Panc1 (cell line): ENCODE measurements around the gene GLIPR1. TPM values are rescaled to one million over a fixed set of nuclear protein-coding genes. Genes with fewer than 3 reads are reported as not detected.

Source experiments
- ATAC-seq: fragments of 200-7000 bp; cut with Tn5 transposase; 2 replicates; pipeline ENCODE4 v1.9.1; 2020; ENCODE audit warnings: mild to moderate bottlenecking, moderate library complexity
- BruUV-seq: library from RNA; stranded (reverse); fragments of 400-500 nt; replicated peaks from 2 replicates; lab custom pipeline; 2021; lab: Mats Ljungman, UMichigan
- CTCF ChIA-PET: fragments of 300-600 bp; sonication (Branson Sonifier 250); formaldehyde crosslinking; loops from one replicate; lab custom pipeline; 2022; ENCODE audit warnings: antibody characterized with exemption; lab: Charles Lee
- POLR2A ChIA-PET: fragments of 300-600 bp; sonication (Branson Sonifier 250); formaldehyde crosslinking; loops from one replicate; lab custom pipeline; 2022; ENCODE audit warnings: antibody characterized with exemption; lab: Charles Lee
- DNase-seq: peaks from one replicate; pipeline ENCODE4 v3.0.0-alpha.2; 2010; ENCODE audit warnings: low read depth, low spot score
- H3K27ac ChIP-seq: 2 replicates; pipeline ENCODE4 v1.5.1; 2011; ENCODE audit warnings: mild to moderate bottlenecking, low read length, inconsistent platforms
- H3K27me3 ChIP-seq: fragments of 200-500 bp; sonication (Bioruptor generic); 2 replicates; pipeline ENCODE4 v1.6.0; 2014; ENCODE audit warnings: low read length, inconsistent platforms; ENCODE audit not compliant: control insufficient read depth, insufficient read depth
- H3K36me3 ChIP-seq: fragments of 200-500 bp; sonication (Bioruptor generic); 2 replicates; pipeline ENCODE4 v1.5.1; 2014; ENCODE audit warnings: inconsistent platforms, mild to moderate bottlenecking, low read length, moderate library complexity; ENCODE audit not compliant: control insufficient read depth, insufficient read depth
- H3K4me1 ChIP-seq: 2 replicates; pipeline ENCODE4 v1.5.1; 2011; ENCODE audit warnings: inconsistent platforms, mild to moderate bottlenecking, low read length, moderate library complexity; ENCODE audit not compliant: control insufficient read depth, insufficient read depth
- H3K4me3 ChIP-seq, 2 experiments: 2 replicates each; pipeline ENCODE4 v1.5.1; 2011 to 2012; ENCODE audit warnings: low read depth in 2 of 2, low read length in 2 of 2, mild to moderate bottlenecking in 2 of 2, inconsistent platforms in 1 of 2, moderate library complexity in 1 of 2
- H3K9me3 ChIP-seq: fragments of 200-500 bp; sonication (Bioruptor generic); 2 replicates; pipeline ENCODE4 v1.5.1; 2014; ENCODE audit warnings: low read depth, mild to moderate bottlenecking, inconsistent platforms, low read length, moderate library complexity; ENCODE audit not compliant: control insufficient read depth, insufficient read depth
- POLR2AphosphoS5 ChIP-seq: IDR thresholded peaks from 2 replicates; pipeline ENCODE4 v1.6.1; 2012; ENCODE audit warnings: mild to moderate bottlenecking, low read depth, low read length, moderate library complexity
- SIN3A ChIP-seq: IDR thresholded peaks from 2 replicates; pipeline ENCODE4 v1.6.1; 2012; ENCODE audit warnings: low read depth, mild to moderate bottlenecking, low read length, moderate library complexity, borderline replicate concordance; ENCODE audit not compliant: insufficient read depth
- TCF7L2 ChIP-seq: IDR thresholded peaks from 2 replicates; pipeline ENCODE4 v1.6.1; 2011; ENCODE audit warnings: mild to moderate bottlenecking, low read depth, low read length, inconsistent platforms
- in situ Hi-C: cut with HindIII; loops from 2 replicates; pipeline ENCODE4 v1.10.0; 2016; ENCODE audit warnings: low sequenced_read_pairs, low pct_unique_long_range_greater_than_20kb
- intact Hi-C: fragments of 100-400 bp; cut with micrococcal nuclease; formaldehyde crosslinking; loops from one replicate; pipeline ENCODE4 v1.10.0; 2022; ENCODE audit not compliant: unreplicated experiment
- total RNA-seq: library from RNA; stranded (reverse); gene quantifications from one replicate; pipeline ENCODE4 v1.2.1, GENCODE V29; 2021; ENCODE audit not compliant: unreplicated experiment
- TF ChIP-seq, protein P1 (sequence below): fragments of 450-650 bp; IDR thresholded peaks from 2 replicates; pipeline ENCODE4 v1.5.1; 2017; ENCODE audit warnings: mild to moderate bottlenecking
- TF ChIP-seq, protein P2 (sequence below), 2 experiments: IDR thresholded peaks; 2 replicates each; pipeline ENCODE4 v1.6.1; 2011 to 2012; ENCODE audit warnings: low read depth in 2 of 2, control low read depth in 1 of 2, low read length in 1 of 2, mild to moderate bottlenecking in 1 of 2, moderate library complexity in 1 of 2; ENCODE audit not compliant: insufficient read depth in 1 of 2

The GLIPR1 gene
- total RNA-seq, 1 experiment from 2014 or later = 11.5 TPM

- H3K4me3 ChIP-seq = no peak overlapping the region
- POLR2A ChIA-PET = no interaction called here
- H3K4me1 ChIP-seq = peaks cover 13% of the 10 kb centered on the region
- H3K36me3 ChIP-seq = no peaks in the 10 kb centered on the region
- H3K27ac ChIP-seq = no peak overlapping the region
- DNase-seq (no peak), ATAC-seq (no peak)
- TF ChIP-seq, protein P1, sequence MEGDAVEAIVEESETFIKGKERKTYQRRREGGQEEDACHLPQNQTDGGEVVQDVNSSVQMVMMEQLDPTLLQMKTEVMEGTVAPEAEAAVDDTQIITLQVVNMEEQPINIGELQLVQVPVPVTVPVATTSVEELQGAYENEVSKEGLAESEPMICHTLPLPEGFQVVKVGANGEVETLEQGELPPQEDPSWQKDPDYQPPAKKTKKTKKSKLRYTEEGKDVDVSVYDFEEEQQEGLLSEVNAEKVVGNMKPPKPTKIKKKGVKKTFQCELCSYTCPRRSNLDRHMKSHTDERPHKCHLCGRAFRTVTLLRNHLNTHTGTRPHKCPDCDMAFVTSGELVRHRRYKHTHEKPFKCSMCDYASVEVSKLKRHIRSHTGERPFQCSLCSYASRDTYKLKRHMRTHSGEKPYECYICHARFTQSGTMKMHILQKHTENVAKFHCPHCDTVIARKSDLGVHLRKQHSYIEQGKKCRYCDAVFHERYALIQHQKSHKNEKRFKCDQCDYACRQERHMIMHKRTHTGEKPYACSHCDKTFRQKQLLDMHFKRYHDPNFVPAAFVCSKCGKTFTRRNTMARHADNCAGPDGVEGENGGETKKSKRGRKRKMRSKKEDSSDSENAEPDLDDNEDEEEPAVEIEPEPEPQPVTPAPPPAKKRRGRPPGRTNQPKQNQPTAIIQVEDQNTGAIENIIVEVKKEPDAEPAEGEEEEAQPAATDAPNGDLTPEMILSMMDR = no peak
- TF ChIP-seq POLR2AphosphoS5 (no peak), TCF7L2 (no peak)
- TF ChIP-seq, protein P2, sequence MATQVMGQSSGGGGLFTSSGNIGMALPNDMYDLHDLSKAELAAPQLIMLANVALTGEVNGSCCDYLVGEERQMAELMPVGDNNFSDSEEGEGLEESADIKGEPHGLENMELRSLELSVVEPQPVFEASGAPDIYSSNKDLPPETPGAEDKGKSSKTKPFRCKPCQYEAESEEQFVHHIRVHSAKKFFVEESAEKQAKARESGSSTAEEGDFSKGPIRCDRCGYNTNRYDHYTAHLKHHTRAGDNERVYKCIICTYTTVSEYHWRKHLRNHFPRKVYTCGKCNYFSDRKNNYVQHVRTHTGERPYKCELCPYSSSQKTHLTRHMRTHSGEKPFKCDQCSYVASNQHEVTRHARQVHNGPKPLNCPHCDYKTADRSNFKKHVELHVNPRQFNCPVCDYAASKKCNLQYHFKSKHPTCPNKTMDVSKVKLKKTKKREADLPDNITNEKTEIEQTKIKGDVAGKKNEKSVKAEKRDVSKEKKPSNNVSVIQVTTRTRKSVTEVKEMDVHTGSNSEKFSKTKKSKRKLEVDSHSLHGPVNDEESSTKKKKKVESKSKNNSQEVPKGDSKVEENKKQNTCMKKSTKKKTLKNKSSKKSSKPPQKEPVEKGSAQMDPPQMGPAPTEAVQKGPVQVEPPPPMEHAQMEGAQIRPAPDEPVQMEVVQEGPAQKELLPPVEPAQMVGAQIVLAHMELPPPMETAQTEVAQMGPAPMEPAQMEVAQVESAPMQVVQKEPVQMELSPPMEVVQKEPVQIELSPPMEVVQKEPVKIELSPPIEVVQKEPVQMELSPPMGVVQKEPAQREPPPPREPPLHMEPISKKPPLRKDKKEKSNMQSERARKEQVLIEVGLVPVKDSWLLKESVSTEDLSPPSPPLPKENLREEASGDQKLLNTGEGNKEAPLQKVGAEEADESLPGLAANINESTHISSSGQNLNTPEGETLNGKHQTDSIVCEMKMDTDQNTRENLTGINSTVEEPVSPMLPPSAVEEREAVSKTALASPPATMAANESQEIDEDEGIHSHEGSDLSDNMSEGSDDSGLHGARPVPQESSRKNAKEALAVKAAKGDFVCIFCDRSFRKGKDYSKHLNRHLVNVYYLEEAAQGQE (IDR thresholded peaks at IDR 0.05; ENCODE audit: insufficient read depth in 1 of 2, low read depth in 2 of 2, low read length in 1 of 2) = no peak
- no peaks in the 10 kb centered on the region for H3K9me3 ChIP-seq
- intact Hi-C loops (no loop called here), in situ Hi-C loops (no loop called here)
- no TSS peak for BruUV-seq
- CTCF ChIA-PET = interaction anchor here (0.8 kb wide), 1 partner anchor 656 kb away, joined by 3 read pairs; no protein-coding TSS in a partner anchor
- H3K27me3 ChIP-seq = no peaks in the 10 kb centered on the region
These were observed 3.4 kb upstream of the GLIPR1 start for GRCh38 chr12:75477137-75477536.

DNA sequence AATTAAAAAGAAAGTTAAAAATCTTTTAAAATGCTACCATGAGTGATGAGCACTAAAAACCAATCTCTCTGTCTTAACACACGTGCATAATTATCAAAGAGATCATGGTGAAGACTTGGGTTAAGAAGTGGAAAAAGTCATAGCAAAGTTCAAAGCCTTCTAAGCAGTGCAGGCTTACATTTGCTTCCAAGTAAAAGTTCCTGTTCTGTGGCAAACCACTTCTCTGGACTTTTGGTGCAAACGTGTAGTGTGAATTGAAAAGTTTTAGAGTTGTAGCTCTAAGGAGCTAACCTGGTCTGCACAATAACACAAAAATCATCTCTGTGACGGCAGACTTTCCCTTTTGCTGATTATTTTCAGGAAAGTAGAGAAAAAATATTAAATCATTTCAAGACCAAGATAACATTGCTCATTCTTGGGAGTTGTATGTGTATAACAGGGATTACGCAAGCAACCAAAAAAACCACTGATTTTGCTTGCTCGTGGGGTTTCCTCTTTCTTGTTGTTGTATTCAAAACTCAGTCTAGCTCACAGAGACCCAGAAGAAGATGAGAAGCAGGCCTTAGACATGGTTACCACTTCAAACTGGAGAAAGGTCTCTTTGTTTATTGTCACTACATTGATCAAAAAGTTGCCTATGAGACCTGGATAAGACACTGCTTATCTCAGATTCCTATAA lies 2.3 kb upstream of the GLIPR1 start:
- Histone ChIP-seq H3K4me3 (no peak overlapping the region), H3K27me3 (no peaks in the 10 kb centered on the region), H3K9me3 (no peaks in the 10 kb centered on the region), H3K27ac (peak overlapping the region; percentile 5; the same call in 1 of the 2 replicates), H3K4me1 (peaks cover 15% of the 10 kb centered on the region), H3K36me3 (no peaks in the 10 kb centered on the region)
- ATAC-seq = no peak
- CTCF ChIA-PET = no interaction called here
- no peak for DNase-seq
- no peak for TF ChIP-seq SIN3A
- TF ChIP-seq, protein P2 (IDR thresholded peaks at IDR 0.05; ENCODE audit: insufficient read depth in 1 of 2, low read depth in 2 of 2, low read length in 1 of 2) = no peak
- no peak for TF ChIP-seq POLR2AphosphoS5
- TF ChIP-seq, protein P1 = no peak
- no peak for TF ChIP-seq TCF7L2
- POLR2A ChIA-PET = no interaction called here
- no TSS peak for BruUV-seq
- intact Hi-C loops = no loop called here
- in situ Hi-C loops = no loop called here
